Mammary epithelial cell (primary cell): ENCODE data around the gene PLXNA1.

ENCODE experiments used
- CTCF ChIP-seq, 2 donors: IDR thresholded peaks in 1 of 2; conservative IDR thresholded peaks in 1 of 2; 2 replicates each; pipeline ENCODE4 v1.5.1; 2011 to 2012; ENCODE audit warnings: inconsistent platforms in 2 of 2, low read length in 2 of 2, mild to moderate bottlenecking in 2 of 2, control low read depth in 1 of 2, low read depth in 1 of 2; ENCODE audit not compliant: insufficient read depth in 1 of 2; ENCODE audit errors: extremely low read depth in 1 of 2
- EZH2 ChIP-seq: IDR thresholded peaks from 2 replicates; pipeline ENCODE4 v1.6.1; 2012; ENCODE audit warnings: low read length, inconsistent platforms, borderline replicate concordance

DNA sequence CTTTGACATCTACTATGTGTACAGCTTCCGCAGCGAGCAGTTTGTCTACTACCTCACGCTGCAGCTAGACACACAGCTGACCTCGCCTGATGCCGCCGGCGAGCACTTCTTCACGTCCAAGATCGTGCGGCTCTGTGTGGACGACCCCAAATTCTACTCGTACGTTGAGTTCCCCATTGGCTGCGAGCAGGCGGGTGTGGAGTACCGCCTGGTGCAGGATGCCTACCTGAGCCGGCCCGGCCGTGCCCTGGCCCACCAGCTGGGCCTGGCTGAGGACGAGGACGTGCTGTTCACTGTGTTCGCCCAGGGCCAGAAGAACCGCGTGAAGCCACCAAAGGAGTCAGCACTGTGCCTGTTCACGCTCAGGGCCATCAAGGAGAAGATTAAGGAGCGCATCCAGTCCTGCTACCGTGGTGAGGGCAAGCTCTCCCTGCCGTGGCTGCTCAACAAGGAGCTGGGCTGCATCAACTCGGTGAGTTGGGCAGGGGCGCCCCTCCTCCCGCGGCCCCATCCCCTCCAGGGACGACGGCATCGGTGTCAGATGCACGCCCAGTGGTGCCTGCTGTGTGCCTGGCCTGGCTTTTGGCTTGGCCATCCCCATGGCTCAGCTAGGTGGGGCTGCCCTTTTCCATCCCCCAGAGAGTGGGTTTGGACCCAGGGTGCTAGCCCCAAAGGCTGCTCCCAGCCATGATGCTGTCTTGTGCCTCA is 6.6 kb downstream of the PLXNA1 start:
- no peak for TF ChIP-seq CTCF (conservative IDR thresholded peaks at IDR 0.05 in 1 of 2, IDR thresholded peaks at IDR 0.05 in 1 of 2; ENCODE audit: extremely low read depth in 1 of 2, insufficient read depth in 1 of 2, low read depth in 1 of 2, low read length in 2 of 2)
- no peak for TF ChIP-seq EZH2
